Prostate gland (tissue), 2 donors: ENCODE measurements around the gene HIVEP3.

Experiments used
- POLR2A ChIP-seq: fragments of 450-650 bp; IDR thresholded peaks from one replicate; pipeline ENCODE4 v1.6.1; 2016; ENCODE audit warnings: antibody characterized with exemption, mild to moderate bottlenecking
- TF ChIP-seq, protein P1 (sequence below), 4 experiments: fragments of 200-600 bp in 2 of 4; fragments of 450-650 bp in 2 of 4; sonication (generic) in 2 of 4; IDR thresholded peaks; 1 replicate in 3 of 4; 2 replicates in 1 of 4; pipeline ENCODE4 v1.5.1; 2016 to 2019; ENCODE audit warnings: antibody characterized with exemption in 4 of 4, mild to moderate bottlenecking in 2 of 4, moderate library complexity in 2 of 4

DNA sequence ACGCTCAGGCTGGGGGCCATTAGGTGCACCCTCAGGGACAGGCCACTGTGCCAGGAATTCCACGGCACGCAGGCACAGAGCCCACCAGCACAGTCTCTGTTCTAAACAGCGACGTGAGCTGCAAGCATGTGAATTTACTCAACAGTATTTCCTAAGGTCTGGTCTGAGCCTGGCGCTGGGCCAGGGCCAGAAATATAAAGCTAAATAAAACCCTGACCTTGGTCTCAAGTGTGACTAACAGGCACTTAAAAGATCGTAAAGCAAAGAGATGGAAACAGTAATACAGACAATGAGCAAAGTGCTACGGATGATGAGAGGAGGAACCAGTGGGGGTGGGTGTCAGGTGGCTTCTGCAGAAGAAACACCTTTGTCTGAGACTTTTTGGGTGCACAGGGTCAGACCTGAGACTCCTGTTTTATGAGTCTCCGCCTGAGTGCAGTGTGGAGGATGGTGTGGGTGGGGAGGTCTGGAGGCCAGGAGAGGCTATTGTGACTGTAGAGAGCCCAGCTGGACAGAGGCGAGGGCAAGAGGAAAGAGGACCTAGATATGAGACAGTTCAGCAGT, 380.9 kb downstream of the HIVEP3 start:
- TF ChIP-seq, protein P1, sequence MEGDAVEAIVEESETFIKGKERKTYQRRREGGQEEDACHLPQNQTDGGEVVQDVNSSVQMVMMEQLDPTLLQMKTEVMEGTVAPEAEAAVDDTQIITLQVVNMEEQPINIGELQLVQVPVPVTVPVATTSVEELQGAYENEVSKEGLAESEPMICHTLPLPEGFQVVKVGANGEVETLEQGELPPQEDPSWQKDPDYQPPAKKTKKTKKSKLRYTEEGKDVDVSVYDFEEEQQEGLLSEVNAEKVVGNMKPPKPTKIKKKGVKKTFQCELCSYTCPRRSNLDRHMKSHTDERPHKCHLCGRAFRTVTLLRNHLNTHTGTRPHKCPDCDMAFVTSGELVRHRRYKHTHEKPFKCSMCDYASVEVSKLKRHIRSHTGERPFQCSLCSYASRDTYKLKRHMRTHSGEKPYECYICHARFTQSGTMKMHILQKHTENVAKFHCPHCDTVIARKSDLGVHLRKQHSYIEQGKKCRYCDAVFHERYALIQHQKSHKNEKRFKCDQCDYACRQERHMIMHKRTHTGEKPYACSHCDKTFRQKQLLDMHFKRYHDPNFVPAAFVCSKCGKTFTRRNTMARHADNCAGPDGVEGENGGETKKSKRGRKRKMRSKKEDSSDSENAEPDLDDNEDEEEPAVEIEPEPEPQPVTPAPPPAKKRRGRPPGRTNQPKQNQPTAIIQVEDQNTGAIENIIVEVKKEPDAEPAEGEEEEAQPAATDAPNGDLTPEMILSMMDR (IDR thresholded peaks at IDR 0.05): no peak
- TF ChIP-seq POLR2A: no peak
